Mesenteric fat pad (tissue), 1 donor: Measurements from ENCODE around the gene FAM180A. TPM values are rescaled to one million over a fixed set of nuclear protein-coding genes. Genes with fewer than 3 reads are reported as not detected.

Experiments used
- DNase-seq: peaks from one replicate; pipeline ENCODE4 v3.0.0-alpha.2; 2020; ENCODE audit warnings: low spot score
- total RNA-seq: library from RNA; stranded (reverse); fragmentation: NEBNext Ultra II Directional; extraction: Animal tissue kit (Norgen Biotek cat#: 25700); gene quantifications from one replicate; pipeline ENCODE4 v1.2.1, GENCODE V29; 2021
- donor health status: DM: yes; HTN: yes; CAD: no.

The FAM180A gene
- total RNA-seq, 1 donor from 2014 or later, result 4.8 TPM

- no peak for DNase-seq
These were observed 23.5 kb upstream of the FAM180A start for GRCh38 chr7:135771961-135772638.

- DNase-seq, result no peak
These were observed 22.4 kb upstream of the FAM180A start for GRCh38 chr7:135771051-135771450.

- no peak for DNase-seq
These were observed 21.6 kb upstream of the FAM180A start for GRCh38 chr7:135770139-135770710.

GRCh38 chr7:135769005-135769802, 20.6 kb upstream of the FAM180A start:
- DNase-seq, result no peak

GRCh38 chr7:135768467-135768866, 19.9 kb upstream of the FAM180A start:
- no peak for DNase-seq

- no peak for DNase-seq
These were observed 19.5 kb upstream of the FAM180A start for GRCh38 chr7:135768064-135768463.

GRCh38 chr7:135763261-135763660, 14.6 kb upstream of the FAM180A start:
- DNase-seq, result no peak

- no peak for DNase-seq
These were observed 13.3 kb upstream of the FAM180A start for GRCh38 chr7:135761751-135762488.

GRCh38 chr7:135759532-135759931, 10.9 kb upstream of the FAM180A start:
- DNase-seq, result no peak

- DNase-seq, result no peak
These were observed 9.9 kb upstream of the FAM180A start for GRCh38 chr7:135758531-135758932.

- DNase-seq, result no peak
These were observed 9.3 kb upstream of the FAM180A start for GRCh38 chr7:135757719-135758411.

- DNase-seq, result no peak
These were observed 7.6 kb upstream of the FAM180A start for GRCh38 chr7:135756191-135756590.

- DNase-seq, result no peak
These were observed 6.7 kb upstream of the FAM180A start for GRCh38 chr7:135755351-135755753.

- DNase-seq, result no peak
These were observed 5.2 kb upstream of the FAM180A start for GRCh38 chr7:135753616-135754413.

GRCh38 chr7:135747366-135747765, 1.2 kb downstream of the FAM180A start:
- DNase-seq, result no peak

GRCh38 chr7:135745703-135746312, 2.8 kb downstream of the FAM180A start:
- DNase-seq, result no peak

GRCh38 chr7:135744938-135745702, 3.5 kb downstream of the FAM180A start:
- DNase-seq, result no peak

- no peak for DNase-seq
These were observed 4.5 kb downstream of the FAM180A start for GRCh38 chr7:135743907-135744731.
